Activated CD4-positive, alpha-beta T cell treated with anti-CD3 and anti-CD28 coated beads, Interleukin-2, Interleukin-6, amounts not matched to agents 100 ng/mL and 50 ng/mL, durations not matched to agents 16 hours and 8 hours (primary cell): Measurements from ENCODE around the gene WDR27.
"Not testable (repeated sequence)": the region's sequence is repeated elsewhere in the genome, so short reads cannot be mapped to it uniquely, and the experiment has no call there.

Experiments used
- DNase-seq: peaks from one replicate; pipeline ENCODE4 v3.0.0-alpha.2; 2020

WDR27 gene

GRCh38 chr6:169469028-169469427 is 232.8 kb downstream of the WDR27 start:
- no peak for DNase-seq

GRCh38 chr6:169467755-169468154 is 234.1 kb downstream of the WDR27 start:
- not testable (repeated sequence) for DNase-seq

- DNase-seq, result not testable (repeated sequence)
These were observed 235.6 kb downstream of the WDR27 start for GRCh38 chr6:169466256-169466655.

GRCh38 chr6:169457762-169458161 is 244.1 kb downstream of the WDR27 start:
- no peak for DNase-seq

GRCh38 chr6:169456840-169457239 is 245.0 kb downstream of the WDR27 start:
- DNase-seq, result no peak

GRCh38 chr6:169455470-169455869 is 246.4 kb downstream of the WDR27 start:
- no peak for DNase-seq

- no peak for DNase-seq
These were observed 247.0 kb downstream of the WDR27 start for GRCh38 chr6:169454872-169455204.

- no peak for DNase-seq
These were observed 247.5 kb downstream of the WDR27 start for GRCh38 chr6:169454204-169454871.

GRCh38 chr6:169452869-169453620 is 248.8 kb downstream of the WDR27 start:
- no peak for DNase-seq

- DNase-seq, result no peak
These were observed 249.5 kb downstream of the WDR27 start for GRCh38 chr6:169452117-169452868.

- DNase-seq, result no peak
These were observed 250.6 kb downstream of the WDR27 start for GRCh38 chr6:169451065-169451838.

- no peak for DNase-seq
These were observed 251.7 kb downstream of the WDR27 start for GRCh38 chr6:169450097-169450496.

- no peak for DNase-seq
These were observed 252.6 kb downstream of the WDR27 start for GRCh38 chr6:169449221-169449620.

GRCh38 chr6:169445661-169446581 is 255.9 kb downstream of the WDR27 start:
- no peak for DNase-seq

- no peak for DNase-seq
These were observed 256.6 kb downstream of the WDR27 start for GRCh38 chr6:169445227-169445626.

- no peak for DNase-seq
These were observed 260.5 kb downstream of the WDR27 start for GRCh38 chr6:169441292-169441691.

- no peak for DNase-seq
These were observed 262.1 kb downstream of the WDR27 start for GRCh38 chr6:169439710-169440109.

- DNase-seq, result not testable (repeated sequence)
These were observed 267.3 kb downstream of the WDR27 start for GRCh38 chr6:169434554-169434953.

GRCh38 chr6:169429001-169429400 is 272.8 kb downstream of the WDR27 start:
- DNase-seq, result no peak

GRCh38 chr6:169428532-169428931 is 273.3 kb downstream of the WDR27 start:
- DNase-seq, result no peak

GRCh38 chr6:169427856-169428255 is 274.0 kb downstream of the WDR27 start:
- no peak for DNase-seq

- DNase-seq, result no peak
These were observed 275.2 kb downstream of the WDR27 start for GRCh38 chr6:169426611-169427010.
